ENCODE data around the gene CBX8. TPM values are rescaled to one million over a fixed set of nuclear protein-coding genes. Genes with fewer than 3 reads are reported as not detected.

Gene CBX8
- total and polyA plus RNA-seq, 2 of the 13 experiments (the other 11 are each of a cell fraction or from before 2014, with no cell fraction given): 0.34 to 12.6 TPM

GRCh38 chr17:79822583-79823124 is 25.8 kb upstream of the CBX8 start (continued):
- TF ChIP-seq ZNF337 (CRISPR knock-in tag; IDR thresholded peaks at IDR 0.05; ENCODE audit: borderline replicate concordance, low read depth): 0 out of 2 replicates have a peak, but pooled peaks have one; percentile 28
- no peak for TF ChIP-seq SRSF1 (optimal IDR thresholded peaks at IDR 0.05; ENCODE audit: low read depth, low read length)
- peak; percentile 30; the same call in 1 of the 2 replicates for TF ChIP-seq GABPB1 (CRISPR knock-in tag; IDR thresholded peaks at IDR 0.05)
- peak; percentile 48; the same call in 1 of the 2 replicates for TF ChIP-seq HOMEZ (CRISPR knock-in tag; IDR thresholded peaks at IDR 0.05; ENCODE audit: low read depth)
- peak; percentile 84 for TF ChIP-seq PHF5A (CRISPR knock-in tag; IDR thresholded peaks at IDR 0.05; ENCODE audit: low read depth, unreplicated experiment)
- TF ChIP-seq RORA (CRISPR knock-in tag; IDR thresholded peaks at IDR 0.05): no peak
- peak; percentile 92 for TF ChIP-seq ZBTB25 (CRISPR knock-in tag; IDR thresholded peaks at IDR 0.05)
- no peak for TF ChIP-seq PAWR (CRISPR knock-in tag; IDR thresholded peaks at IDR 0.05; ENCODE audit: borderline replicate concordance)
- 0 out of 2 replicates have a peak, but pooled peaks have one; percentile 38 for TF ChIP-seq ZMAT3 (CRISPR knock-in tag; conservative IDR thresholded peaks at IDR 0.05)
- peak; percentile 98 for TF ChIP-seq PAXIP1 (CRISPR knock-in tag; conservative IDR thresholded peaks at IDR 0.05)
- TF ChIP-seq ZNF839 (CRISPR knock-in tag; IDR thresholded peaks at IDR 0.05; ENCODE audit: borderline replicate concordance): no peak
- no peak for TF ChIP-seq PBX3 (CRISPR knock-in tag; IDR thresholded peaks at IDR 0.05; ENCODE audit: borderline replicate concordance)
- TF ChIP-seq ZNF225 (CRISPR knock-in tag; IDR thresholded peaks at IDR 0.05): no peak
- no peak for TF ChIP-seq ZNF17 (CRISPR knock-in tag; IDR thresholded peaks at IDR 0.05)
- no peak for TF ChIP-seq MTF1 (CRISPR knock-in tag; IDR thresholded peaks at IDR 0.05)
- no peak for TF ChIP-seq NPAS2 (CRISPR knock-in tag; IDR thresholded peaks at IDR 0.05; ENCODE audit: borderline replicate concordance)
- TF ChIP-seq HDAC2 (CRISPR knock-in tag; IDR thresholded peaks at IDR 0.05): peak; percentile 98
- TF ChIP-seq ZNF12 (CRISPR knock-in tag; IDR thresholded peaks at IDR 0.05): peak; percentile 69; the same call in 1 of the 2 replicates
- TF ChIP-seq TEAD3 (CRISPR knock-in tag; optimal IDR thresholded peaks at IDR 0.05; ENCODE audit: borderline replicate concordance): peak; percentile 97
- no peak for TF ChIP-seq ZNF570 (CRISPR knock-in tag; IDR thresholded peaks at IDR 0.05; ENCODE audit: borderline replicate concordance)
- no peak for TF ChIP-seq ZBTB44 (CRISPR knock-in tag; IDR thresholded peaks at IDR 0.05)

Data from HepG2 (cell line).